GM12864 (cell line): ENCODE measurements around the gene ZKSCAN3.
"Not testable (repeated sequence)": the region's sequence is repeated elsewhere in the genome, so short reads cannot be mapped to it uniquely, and the experiment has no call there.

ENCODE experiments used
- DNase-seq: peaks from one replicate; pipeline ENCODE4 v3.0.0-alpha.2; 2011; ENCODE audit warnings: low read depth
- H3K4me3 ChIP-seq: 2 replicates; pipeline ENCODE4 v1.5.1; 2011; ENCODE audit warnings: mild to moderate bottlenecking, low read depth, low read length, control low read depth
- CTCF ChIP-seq: IDR thresholded peaks from 2 replicates; pipeline ENCODE4 v1.5.1; 2011; ENCODE audit warnings: low read depth, mild to moderate bottlenecking, moderate library complexity, low read length, control low read depth, inconsistent platforms; ENCODE audit errors: missing control alignments

Gene ZKSCAN3

GRCh38 chr6:28349892-28350737, at the start of gene ZKSCAN3:
Gene ZKSCAN3, plus strand, starts transcription at chr6:28349947. Its CDS starts 9,640 bp downstream, at chr6:28359587.
- H3K4me3 ChIP-seq = peak within 1 kb of the TSS; percentile 74
- no peak for TF ChIP-seq CTCF
- DNase-seq = peak; percentile 64

- H3K4me3 ChIP-seq = no peak overlapping the region
- no peak for TF ChIP-seq CTCF
- peak; percentile 2 for DNase-seq
Measured at GRCh38 chr6:28303570-28303969, 46.2 kb upstream of the ZKSCAN3 start.

GRCh38 chr6:28306363-28306762, 43.4 kb upstream of the ZKSCAN3 start:
- DNase-seq, H3K4me3 ChIP-seq: not testable (repeated sequence)

- H3K4me3 ChIP-seq = no peak overlapping the region
- TF ChIP-seq CTCF = no peak
- no peak for DNase-seq
Measured at GRCh38 chr6:28311139-28311823, 38.5 kb upstream of the ZKSCAN3 start.

- no peak for DNase-seq
- H3K4me3 ChIP-seq = no peak overlapping the region
- no peak for TF ChIP-seq CTCF
Measured at GRCh38 chr6:28312939-28313338, 36.8 kb upstream of the ZKSCAN3 start.

GRCh38 chr6:28315628-28316027, 34.1 kb upstream of the ZKSCAN3 start:
- H3K4me3 ChIP-seq = no peak overlapping the region

GRCh38 chr6:28317866-28318265, 31.9 kb upstream of the ZKSCAN3 start:
- not testable (repeated sequence) for DNase-seq

More at GRCh38 chr6:28315628-28316027, 34.1 kb upstream of the ZKSCAN3 start:
- TF ChIP-seq CTCF = no peak
- DNase-seq = no peak

GRCh38 chr6:28322661-28323060, 27.1 kb upstream of the ZKSCAN3 start:
- no peak for TF ChIP-seq CTCF
- H3K4me3 ChIP-seq = no peak overlapping the region
- DNase-seq = no peak

More at GRCh38 chr6:28317866-28318265, 31.9 kb upstream of the ZKSCAN3 start:
- not testable (repeated sequence) for H3K4me3 ChIP-seq
